Peyer's patch (tissue), 4 donors: ENCODE measurements around the gene INTS4.

ENCODE experiments used
- POLR2A ChIP-seq, 2 donors: fragments of 450-650 bp; IDR thresholded peaks; one replicate each; pipeline ENCODE4 v1.5.1; 2017; ENCODE audit warnings: antibody characterized with exemption in 2 of 2, mild to moderate bottlenecking in 2 of 2, moderate library complexity in 2 of 2
- TF ChIP-seq, protein P1 (sequence below), 6 experiments: fragments of 450-650 bp in 4 of 6; fragments of 200-600 bp in 2 of 6; sonication (generic) in 1 of 6; IDR thresholded peaks; one replicate each; pipeline ENCODE4 v1.5.1; 2017 to 2019; ENCODE audit warnings: antibody characterized with exemption in 6 of 6, mild to moderate bottlenecking in 3 of 6, moderate library complexity in 1 of 6

GRCh38 chr11:77876045-77876444, 118.4 kb downstream of the INTS4 start:
- TF ChIP-seq, protein P1, sequence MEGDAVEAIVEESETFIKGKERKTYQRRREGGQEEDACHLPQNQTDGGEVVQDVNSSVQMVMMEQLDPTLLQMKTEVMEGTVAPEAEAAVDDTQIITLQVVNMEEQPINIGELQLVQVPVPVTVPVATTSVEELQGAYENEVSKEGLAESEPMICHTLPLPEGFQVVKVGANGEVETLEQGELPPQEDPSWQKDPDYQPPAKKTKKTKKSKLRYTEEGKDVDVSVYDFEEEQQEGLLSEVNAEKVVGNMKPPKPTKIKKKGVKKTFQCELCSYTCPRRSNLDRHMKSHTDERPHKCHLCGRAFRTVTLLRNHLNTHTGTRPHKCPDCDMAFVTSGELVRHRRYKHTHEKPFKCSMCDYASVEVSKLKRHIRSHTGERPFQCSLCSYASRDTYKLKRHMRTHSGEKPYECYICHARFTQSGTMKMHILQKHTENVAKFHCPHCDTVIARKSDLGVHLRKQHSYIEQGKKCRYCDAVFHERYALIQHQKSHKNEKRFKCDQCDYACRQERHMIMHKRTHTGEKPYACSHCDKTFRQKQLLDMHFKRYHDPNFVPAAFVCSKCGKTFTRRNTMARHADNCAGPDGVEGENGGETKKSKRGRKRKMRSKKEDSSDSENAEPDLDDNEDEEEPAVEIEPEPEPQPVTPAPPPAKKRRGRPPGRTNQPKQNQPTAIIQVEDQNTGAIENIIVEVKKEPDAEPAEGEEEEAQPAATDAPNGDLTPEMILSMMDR (IDR thresholded peaks at IDR 0.05) = no peak
- TF ChIP-seq POLR2A (IDR thresholded peaks at IDR 0.05) = no peak
